PFSK-1 (cell line): ENCODE data around the gene SLX9.

Experiments used
- POLR2AphosphoS5 ChIP-seq: IDR thresholded peaks from 2 replicates; pipeline ENCODE4 v1.6.1; 2012; ENCODE audit warnings: low read depth, mild to moderate bottlenecking, control low read depth, low read length, moderate library complexity
- TAF1 ChIP-seq: IDR thresholded peaks from 2 replicates; pipeline ENCODE4 v1.6.1; 2012; ENCODE audit warnings: low read length, control low read depth, borderline replicate concordance; ENCODE audit not compliant: insufficient read depth
- TF ChIP-seq, protein P1 (sequence below), 2 experiments: IDR thresholded peaks; 2 replicates each; pipeline versions ENCODE4 v1.6.1 to v1.8.0; 2011 to 2012; ENCODE audit warnings: low read depth in 2 of 2, low read length in 2 of 2, control low read depth in 1 of 2, inconsistent platforms in 1 of 2, mild to moderate bottlenecking in 1 of 2, moderate library complexity in 1 of 2; ENCODE audit not compliant: insufficient read depth in 1 of 2

DNA sequence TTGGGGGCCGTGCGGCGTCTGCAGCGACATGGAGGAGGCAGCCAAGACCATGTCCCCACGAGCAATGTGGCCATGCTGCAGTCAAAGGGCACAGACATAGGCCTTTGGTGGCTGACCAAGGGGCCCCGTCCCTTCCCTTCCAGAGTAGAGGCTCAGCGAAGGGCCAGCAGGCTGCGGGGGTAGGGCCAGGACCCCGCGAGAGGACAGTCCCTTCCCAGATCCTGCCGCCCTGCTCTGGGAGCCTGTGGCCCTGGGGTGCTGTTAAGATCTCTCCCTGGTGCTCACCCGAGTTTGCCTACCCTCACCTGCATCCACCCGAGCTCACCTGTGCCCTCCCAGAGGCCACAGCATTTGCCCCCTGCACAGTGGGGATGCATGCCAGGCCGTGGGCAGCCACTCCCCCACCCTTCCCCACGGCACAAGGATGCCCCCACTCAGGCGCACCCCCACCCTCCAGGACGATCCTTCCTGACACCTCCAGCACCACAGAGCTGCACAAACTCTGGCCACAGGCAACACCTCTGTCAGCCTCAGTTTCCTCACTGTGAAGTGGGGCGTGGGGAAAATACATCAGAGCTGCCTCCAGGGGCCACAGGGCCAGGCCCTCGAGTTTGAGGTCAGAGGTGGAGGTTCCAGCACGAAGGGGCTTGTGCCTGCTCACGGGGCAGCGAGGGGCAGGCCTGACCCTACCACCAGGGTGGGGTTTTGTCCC is 34.7 kb upstream of the SLX9 start:
- TF ChIP-seq POLR2AphosphoS5 (no peak), TAF1 (no peak)
- TF ChIP-seq, protein P1, sequence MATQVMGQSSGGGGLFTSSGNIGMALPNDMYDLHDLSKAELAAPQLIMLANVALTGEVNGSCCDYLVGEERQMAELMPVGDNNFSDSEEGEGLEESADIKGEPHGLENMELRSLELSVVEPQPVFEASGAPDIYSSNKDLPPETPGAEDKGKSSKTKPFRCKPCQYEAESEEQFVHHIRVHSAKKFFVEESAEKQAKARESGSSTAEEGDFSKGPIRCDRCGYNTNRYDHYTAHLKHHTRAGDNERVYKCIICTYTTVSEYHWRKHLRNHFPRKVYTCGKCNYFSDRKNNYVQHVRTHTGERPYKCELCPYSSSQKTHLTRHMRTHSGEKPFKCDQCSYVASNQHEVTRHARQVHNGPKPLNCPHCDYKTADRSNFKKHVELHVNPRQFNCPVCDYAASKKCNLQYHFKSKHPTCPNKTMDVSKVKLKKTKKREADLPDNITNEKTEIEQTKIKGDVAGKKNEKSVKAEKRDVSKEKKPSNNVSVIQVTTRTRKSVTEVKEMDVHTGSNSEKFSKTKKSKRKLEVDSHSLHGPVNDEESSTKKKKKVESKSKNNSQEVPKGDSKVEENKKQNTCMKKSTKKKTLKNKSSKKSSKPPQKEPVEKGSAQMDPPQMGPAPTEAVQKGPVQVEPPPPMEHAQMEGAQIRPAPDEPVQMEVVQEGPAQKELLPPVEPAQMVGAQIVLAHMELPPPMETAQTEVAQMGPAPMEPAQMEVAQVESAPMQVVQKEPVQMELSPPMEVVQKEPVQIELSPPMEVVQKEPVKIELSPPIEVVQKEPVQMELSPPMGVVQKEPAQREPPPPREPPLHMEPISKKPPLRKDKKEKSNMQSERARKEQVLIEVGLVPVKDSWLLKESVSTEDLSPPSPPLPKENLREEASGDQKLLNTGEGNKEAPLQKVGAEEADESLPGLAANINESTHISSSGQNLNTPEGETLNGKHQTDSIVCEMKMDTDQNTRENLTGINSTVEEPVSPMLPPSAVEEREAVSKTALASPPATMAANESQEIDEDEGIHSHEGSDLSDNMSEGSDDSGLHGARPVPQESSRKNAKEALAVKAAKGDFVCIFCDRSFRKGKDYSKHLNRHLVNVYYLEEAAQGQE (IDR thresholded peaks at IDR 0.05; ENCODE audit: insufficient read depth in 1 of 2, low read depth in 2 of 2, low read length in 2 of 2), result no peak
